Mesodermal cell (in vitro differentiated cells): ENCODE results near the gene ZIC3.

Experiments used
- H3K27ac ChIP-seq: 2 replicates; pipeline ENCODE4 v1.7.0; 2013; ENCODE audit warnings: mild to moderate bottlenecking, low read depth, low read length, moderate library complexity; ENCODE audit not compliant: severe bottlenecking
- H3K36me3 ChIP-seq: 2 replicates; pipeline ENCODE4 v1.7.1; 2013; ENCODE audit warnings: mild to moderate bottlenecking, low read length, moderate library complexity; ENCODE audit not compliant: control insufficient read depth, insufficient read depth
- H3K4me1 ChIP-seq: one replicate; pipeline ENCODE4 v1.7.1; 2013; ENCODE audit warnings: mild to moderate bottlenecking, low read length; ENCODE audit not compliant: insufficient read depth, control insufficient read depth, poor library complexity, severe bottlenecking
- H3K4me3 ChIP-seq: 2 replicates; pipeline ENCODE4 v1.7.0; 2013; ENCODE audit warnings: low read length, control low read depth, mild to moderate bottlenecking; ENCODE audit not compliant: insufficient read depth, poor library complexity, severe bottlenecking; ENCODE audit errors: extremely low read depth
- H3K9me3 ChIP-seq: 2 replicates; pipeline ENCODE4 v1.7.1; 2013; ENCODE audit warnings: mild to moderate bottlenecking, low read length, moderate library complexity; ENCODE audit not compliant: control insufficient read depth
- WGBS, 2 experiments: methylation state at CpG; one replicate each; pipeline ENCODE4 v1.1.5; 2013; ENCODE audit warnings: missing lambda C conversion rate in 2 of 2; ENCODE audit not compliant: insufficient coverage in 2 of 2; 5-methylcytosine and 5-hydroxymethylcytosine counted together

ZIC3 gene

DNA sequence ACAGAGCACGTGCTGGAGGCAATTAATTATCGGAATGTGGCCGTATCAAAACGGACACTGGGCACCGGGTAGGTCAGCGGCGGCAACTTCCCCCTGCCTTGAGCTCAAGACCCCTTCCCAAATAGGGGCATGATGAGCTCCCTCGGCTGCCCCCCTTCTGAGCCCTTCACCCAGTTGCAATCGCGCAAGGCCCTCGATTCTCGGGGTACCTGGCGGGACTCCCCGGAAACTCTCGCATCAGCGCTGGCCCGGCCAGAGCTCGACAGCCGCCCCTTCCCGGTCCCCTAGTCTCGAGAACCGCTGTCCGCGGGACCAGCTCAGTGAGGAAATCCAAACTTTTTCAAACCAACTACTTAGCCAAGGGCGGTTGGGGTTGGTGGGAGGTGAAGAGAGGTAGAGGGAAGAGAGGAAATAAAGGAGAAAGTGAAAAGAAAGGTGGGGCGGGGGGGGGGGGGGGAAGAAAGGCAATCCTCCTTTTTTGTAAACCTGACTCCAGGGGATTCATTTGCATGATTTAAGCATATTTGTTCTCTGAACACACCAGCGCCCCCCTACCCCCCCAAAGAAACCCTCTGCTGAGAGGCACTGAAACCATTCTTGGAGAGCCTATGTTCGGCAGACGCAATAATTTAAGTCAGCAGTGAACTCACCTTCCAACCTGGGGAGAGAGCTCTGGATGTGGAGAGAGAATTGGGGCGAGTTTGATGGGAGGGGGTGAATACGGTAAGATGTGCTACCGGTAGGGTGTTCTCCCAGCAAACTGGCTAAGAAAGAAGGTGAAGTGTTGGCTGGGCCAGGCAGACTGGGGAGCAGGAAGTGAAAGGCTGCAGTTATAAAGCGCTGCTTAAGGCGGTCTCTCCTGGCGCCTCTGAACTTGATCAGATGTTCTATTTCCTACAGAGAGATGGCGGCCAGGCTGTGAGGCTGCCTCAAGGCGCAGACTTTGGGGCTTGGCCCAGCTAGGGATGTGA, 2.0 kb upstream of the ZIC3 start:
- Histone ChIP-seq H3K27ac (no peak overlapping the region), H3K4me1 (peaks cover 7% of the 10 kb centered on the region), H3K36me3 (no peaks in the 10 kb centered on the region), H3K9me3 (no peaks in the 10 kb centered on the region), H3K4me3 (peak overlapping the region; percentile 18)
- WGBS, 2 experiments: 0 to 7% methylated on average over 7 to 12 of the region's 37 CpGs

DNA sequence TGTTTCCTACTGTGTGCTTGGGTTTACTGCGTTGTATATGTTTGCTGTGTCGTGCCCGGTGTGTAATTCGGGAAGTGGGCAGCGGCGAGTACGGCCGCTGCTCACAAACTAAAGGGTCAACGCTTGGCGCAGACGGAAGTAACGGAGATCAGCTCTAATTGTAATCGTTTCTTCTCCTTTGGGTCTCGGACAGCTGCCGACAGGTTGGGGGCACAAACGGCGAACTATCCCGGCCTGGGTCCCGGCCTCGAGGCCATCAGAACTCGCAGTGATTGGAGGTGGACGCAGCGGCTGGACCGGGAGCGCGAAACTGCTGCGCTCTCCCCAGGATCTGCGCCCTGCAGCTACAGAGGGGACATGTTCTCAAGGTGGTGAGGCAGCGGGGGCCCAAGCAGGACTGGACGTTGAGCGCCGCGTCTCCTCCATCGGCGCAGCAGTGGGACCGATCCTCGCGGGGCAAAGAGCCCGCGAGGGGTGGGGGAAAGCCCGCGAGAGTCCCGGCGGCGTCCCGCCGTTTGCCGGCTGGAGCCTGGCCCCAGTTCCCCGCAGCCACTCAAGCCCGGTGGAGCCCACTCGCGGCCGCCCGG, 516 bp upstream of the ZIC3 start:
- WGBS, 2 experiments: 0% methylated on average over 6 to 22 of the region's 54 CpGs
- Histone ChIP-seq H3K4me3 (peak overlapping the region; percentile 47), H3K27ac (no peak overlapping the region), H3K4me1 (peaks cover 10% of the 10 kb centered on the region), H3K9me3 (no peaks in the 10 kb centered on the region), H3K36me3 (no peaks in the 10 kb centered on the region)

DNA sequence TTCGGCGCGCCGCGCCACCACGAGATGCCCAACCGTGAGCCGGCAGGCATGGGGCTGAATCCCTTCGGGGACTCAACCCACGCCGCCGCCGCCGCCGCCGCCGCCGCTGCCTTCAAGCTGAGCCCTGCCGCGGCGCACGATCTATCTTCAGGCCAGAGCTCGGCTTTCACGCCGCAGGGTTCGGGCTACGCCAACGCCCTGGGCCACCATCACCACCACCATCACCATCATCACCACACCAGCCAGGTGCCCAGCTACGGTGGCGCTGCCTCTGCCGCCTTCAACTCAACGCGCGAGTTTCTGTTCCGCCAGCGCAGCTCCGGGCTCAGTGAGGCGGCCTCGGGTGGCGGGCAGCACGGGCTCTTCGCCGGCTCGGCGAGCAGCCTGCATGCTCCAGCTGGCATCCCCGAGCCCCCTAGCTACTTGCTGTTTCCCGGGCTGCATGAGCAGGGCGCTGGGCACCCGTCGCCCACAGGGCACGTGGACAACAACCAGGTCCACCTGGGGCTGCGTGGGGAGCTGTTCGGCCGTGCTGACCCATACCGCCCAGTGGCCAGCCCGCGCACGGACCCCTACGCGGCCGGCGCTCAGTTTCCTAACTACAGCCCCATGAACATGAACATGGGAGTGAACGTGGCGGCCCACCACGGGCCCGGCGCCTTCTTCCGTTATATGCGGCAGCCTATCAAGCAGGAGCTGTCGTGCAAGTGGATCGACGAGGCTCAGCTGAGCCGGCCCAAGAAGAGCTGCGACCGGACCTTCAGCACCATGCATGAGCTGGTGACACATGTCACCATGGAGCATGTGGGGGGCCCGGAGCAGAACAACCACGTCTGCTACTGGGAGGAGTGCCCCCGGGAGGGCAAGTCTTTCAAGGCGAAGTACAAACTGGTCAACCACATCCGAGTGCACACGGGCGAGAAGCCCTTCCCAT, 1.1 kb downstream of the ZIC3 start:
- Histone ChIP-seq H3K36me3 (no peaks in the 10 kb centered on the region), H3K27ac (no peak overlapping the region), H3K4me3 (peak overlapping the region; percentile 47), H3K9me3 (no peaks in the 10 kb centered on the region), H3K4me1 (peaks cover 10% of the 10 kb centered on the region)
- WGBS, 2 experiments: 0% methylated on average over 18 to 33 of the region's 82 CpGs

DNA sequence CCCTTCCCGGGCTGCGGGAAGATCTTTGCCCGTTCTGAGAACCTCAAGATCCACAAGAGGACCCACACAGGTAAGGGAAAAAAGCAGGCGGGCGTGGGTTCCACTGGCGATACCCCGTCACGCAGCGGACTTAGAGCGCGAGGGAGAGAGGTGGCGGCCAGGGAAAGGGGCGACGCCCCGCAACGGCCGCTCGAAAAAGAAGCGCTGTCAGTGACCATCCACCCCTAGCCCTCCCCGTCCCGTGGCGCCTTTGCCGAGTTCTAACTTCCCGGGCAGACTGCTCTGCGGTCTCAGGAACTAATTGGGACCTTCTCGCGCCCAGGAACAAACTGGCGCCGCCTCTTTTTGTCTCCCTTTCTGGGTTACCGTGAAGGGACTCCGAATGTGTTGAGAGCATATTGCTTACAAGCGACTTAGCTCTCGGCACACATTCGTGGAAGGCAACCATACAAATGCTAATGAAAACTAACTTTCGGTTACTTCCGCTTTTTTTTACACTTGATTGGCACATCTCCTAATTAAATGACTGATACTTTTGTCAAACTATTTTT, 1.8 kb downstream of the ZIC3 start:
- Histone ChIP-seq H3K4me3 (peak overlapping the region; percentile 47), H3K9me3 (no peaks in the 10 kb centered on the region), H3K27ac (no peak overlapping the region), H3K4me1 (peaks cover 10% of the 10 kb centered on the region), H3K36me3 (no peaks in the 10 kb centered on the region)
- WGBS, 2 experiments: 0% methylated on average over 10 to 16 of the region's 36 CpGs

DNA sequence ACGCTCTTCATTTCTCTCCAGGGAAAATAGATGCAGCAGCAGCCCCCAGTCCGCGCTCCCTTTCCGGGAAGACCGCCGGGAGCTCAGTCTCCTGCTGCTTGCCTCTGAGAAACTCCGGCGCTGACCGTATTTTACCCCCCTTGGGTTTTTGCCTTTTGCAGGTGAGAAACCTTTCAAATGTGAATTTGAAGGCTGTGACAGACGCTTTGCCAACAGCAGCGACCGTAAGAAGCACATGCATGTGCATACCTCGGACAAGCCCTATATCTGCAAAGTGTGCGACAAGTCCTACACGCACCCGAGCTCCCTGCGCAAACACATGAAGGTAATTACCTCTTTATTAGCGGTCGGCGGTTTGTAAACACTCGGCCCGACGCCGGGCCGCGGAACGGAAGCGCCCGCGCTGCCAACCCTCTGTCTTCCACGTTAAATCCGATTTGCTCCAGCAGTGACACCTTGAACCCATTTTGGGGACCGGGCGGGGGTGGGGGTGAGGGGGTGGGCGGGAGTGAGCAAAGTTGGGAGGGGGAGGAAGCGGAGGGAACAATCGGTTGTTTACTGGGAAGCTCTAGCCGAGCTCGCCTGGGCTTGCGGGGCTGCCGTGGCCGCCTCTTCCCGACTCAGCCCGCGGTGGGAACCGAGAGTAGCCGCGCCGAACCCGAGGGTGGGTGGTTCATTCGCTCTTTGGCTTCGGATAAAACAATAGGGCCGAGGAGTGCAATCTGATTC, 3.0 kb downstream of the ZIC3 start:
- Histone ChIP-seq H3K4me3 (peak overlapping the region; percentile 47), H3K36me3 (no peaks in the 10 kb centered on the region)

DNA sequence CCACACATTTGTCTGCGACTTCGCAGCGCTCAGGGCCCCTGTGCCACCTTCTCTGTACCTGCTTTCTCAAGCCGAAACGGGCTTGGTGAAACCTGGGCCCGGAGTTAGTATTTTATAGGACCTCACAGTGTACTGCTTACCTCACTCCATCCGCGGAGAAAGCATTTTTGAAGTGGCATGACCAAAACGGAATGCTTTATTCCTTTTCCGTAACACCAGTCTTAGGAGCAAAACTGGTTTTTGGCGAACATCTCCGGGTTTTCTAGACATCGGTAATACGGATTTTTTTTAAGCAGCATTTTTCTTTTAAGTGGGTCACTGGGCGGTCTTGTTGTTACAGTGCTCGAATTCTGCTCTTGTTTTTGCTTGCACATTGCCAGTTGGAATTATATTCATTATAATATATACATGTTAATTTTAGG, 3.6 kb downstream of the ZIC3 start:
- Histone ChIP-seq H3K4me1 (peaks cover 9% of the 10 kb centered on the region), H3K27ac (no peak overlapping the region), H3K4me3 (peak overlapping the region; percentile 28), H3K36me3 (no peaks in the 10 kb centered on the region), H3K9me3 (no peaks in the 10 kb centered on the region)
- 0 to 5% methylated on average over 5 to 8 of the region's 16 CpGs for WGBS, 2 experiments

More for the DNA sequence above, 3.0 kb downstream of the ZIC3 start:
- H3K4me1 ChIP-seq: peaks cover 10% of the 10 kb centered on the region
- H3K27ac ChIP-seq: no peak overlapping the region
- WGBS, 2 experiments: 0% methylated on average over 17 to 26 of the region's 53 CpGs
- H3K9me3 ChIP-seq: no peaks in the 10 kb centered on the region

DNA sequence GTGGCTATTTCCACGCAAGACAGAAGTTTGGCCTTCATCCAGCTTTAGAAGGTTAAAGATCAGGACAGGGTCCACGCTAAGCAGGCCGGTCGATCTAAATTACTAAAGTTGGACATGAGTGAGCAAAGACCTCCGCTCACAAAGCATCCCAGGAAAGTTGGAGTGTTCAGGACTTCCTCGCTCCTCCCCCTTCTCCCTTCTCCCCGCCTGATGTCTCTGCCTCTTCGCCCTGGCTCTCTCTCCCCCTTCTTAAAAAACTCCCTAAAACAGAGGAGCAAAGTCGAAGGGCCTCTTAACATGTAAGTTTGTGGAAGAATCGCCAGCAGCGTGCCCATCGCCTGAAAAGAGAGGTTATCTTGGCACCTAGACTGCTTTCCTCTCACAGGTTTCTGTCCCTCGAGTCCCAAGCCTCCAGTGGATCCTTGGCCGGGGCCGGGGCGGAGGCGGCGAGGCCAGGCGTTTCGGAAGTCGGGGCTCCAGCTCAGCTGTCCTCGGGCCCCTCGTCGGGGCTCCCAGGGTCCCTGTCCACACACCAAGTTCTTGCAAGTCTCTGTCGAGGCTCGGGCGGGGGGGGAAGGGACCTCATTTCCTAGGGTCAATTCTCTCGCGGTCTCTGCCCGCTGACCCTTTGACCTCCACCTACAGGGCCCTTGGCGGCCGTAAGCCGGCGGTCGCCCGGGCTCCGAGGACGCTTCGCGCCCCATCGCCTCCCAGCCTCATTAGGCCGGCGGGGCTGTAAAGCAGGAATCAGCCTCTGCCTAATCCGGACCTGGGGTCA, 7.6 kb downstream of the ZIC3 start:
- 7 to 14% methylated on average over 8 to 17 of the region's 44 CpGs for WGBS, 2 experiments
- Histone ChIP-seq H3K4me1 (peaks cover 2% of the 10 kb centered on the region), H3K36me3 (no peaks in the 10 kb centered on the region), H3K4me3 (peak overlapping the region; percentile 34), H3K9me3 (no peaks in the 10 kb centered on the region), H3K27ac (peak overlapping the region; percentile 23)

DNA sequence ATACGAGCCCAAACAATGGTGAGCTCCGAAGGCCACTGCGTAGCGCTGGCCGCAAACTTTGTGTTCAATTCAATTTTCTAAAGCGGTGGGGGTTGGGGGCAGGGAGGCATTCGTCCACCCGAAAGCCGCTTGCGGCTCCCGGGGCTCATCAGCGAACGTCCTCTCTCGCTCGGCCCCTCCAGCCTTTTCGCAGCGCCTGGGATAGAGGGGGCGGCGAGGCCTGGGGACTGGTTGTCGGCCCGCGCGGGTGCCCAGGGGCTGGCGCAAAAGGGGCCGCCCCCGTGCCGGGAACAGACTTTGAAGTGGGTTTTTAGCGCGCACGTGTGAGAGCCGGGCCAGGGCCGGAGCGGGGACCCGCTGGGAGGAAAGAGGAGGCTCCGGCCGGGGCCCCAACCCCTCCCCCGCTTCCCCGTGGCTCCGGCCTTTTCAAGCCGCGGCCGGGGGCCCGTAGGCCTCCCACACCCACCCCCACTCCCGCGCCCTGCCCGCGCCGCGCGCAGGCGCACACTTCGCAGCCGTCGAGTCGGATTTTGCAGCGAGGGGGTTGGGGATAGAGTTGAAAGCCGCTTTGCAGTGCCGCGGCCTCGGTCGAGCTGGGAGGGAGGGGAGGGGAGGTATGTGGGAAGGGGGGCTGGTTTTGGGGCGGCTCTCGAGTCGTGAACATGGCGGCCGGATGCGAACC, 8.3 kb downstream of the ZIC3 start:
- Histone ChIP-seq H3K4me1 (peaks cover 2% of the 10 kb centered on the region), H3K4me3 (peak overlapping the region; percentile 34), H3K9me3 (no peaks in the 10 kb centered on the region), H3K36me3 (no peaks in the 10 kb centered on the region), H3K27ac (peak overlapping the region; percentile 67)
- 0 to 3% methylated on average over 6 to 10 of the region's 67 CpGs for WGBS, 2 experiments

DNA sequence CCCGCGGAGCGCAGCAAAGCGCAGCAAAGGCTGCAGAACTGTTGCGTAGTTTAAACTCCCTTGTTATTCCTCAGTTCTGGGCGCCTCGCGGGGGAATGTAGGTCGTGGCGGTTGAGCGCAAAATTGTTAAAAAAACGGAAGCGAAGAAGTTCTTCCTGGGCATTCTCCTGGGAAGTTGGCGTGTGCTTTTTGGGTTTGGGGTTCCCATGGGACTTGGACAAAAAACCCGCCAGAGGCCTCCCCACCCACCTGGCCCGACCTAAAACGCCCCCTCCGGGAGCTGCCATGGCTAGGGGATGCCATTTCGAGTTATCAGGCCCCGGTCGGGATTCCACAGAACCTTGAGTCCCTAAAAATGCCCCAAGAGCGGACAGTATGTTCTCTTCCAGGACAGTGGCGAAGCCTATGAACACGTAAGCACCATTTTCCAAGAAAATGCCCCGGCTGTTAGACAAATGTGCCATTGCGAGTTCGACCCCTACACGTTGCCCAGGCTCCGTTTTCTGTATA, 8.9 kb downstream of the ZIC3 start:
- H3K4me3 ChIP-seq: peak overlapping the region; percentile 34
- no peaks in the 10 kb centered on the region for H3K9me3 ChIP-seq
- 9 to 43% methylated on average over 6 of the region's 29 CpGs for WGBS, 2 experiments
- H3K27ac ChIP-seq: peak overlapping the region; percentile 41
- no peaks in the 10 kb centered on the region for H3K36me3 ChIP-seq
- no peaks in the 10 kb centered on the region for H3K4me1 ChIP-seq
